Kidney (tissue), 14 donors: ENCODE measurements around the gene DNPH1. TPM values are rescaled to one million over a fixed set of nuclear protein-coding genes. Genes with fewer than 3 reads are reported as not detected.

Source experiments
- DNase-seq, 5 donors: peaks; one replicate each; pipeline ENCODE4 v3.0.0-alpha.2; 2013 to 2020
- FAIRE-seq: peaks from 2 replicates; lab custom pipeline; 2012; peaks lifted over from hg19 to GRCh38; lab: Jason Lieb, UNC
- H3K27ac ChIP-seq, 2 donors: one replicate each; pipeline ENCODE4 v1.7.0; 2013; ENCODE audit warnings: low read depth in 2 of 2, low read length in 2 of 2, inconsistent platforms in 1 of 2
- H3K27me3 ChIP-seq: one replicate; pipeline ENCODE4 v1.7.1; 2013; ENCODE audit warnings: low read length, inconsistent platforms; ENCODE audit not compliant: control insufficient read depth, insufficient read depth
- H3K36me3 ChIP-seq, 3 donors: one replicate each; pipeline versions ENCODE4 v1.7.0 to v1.7.1; 2013; ENCODE audit warnings: low read length in 3 of 3, control low read depth in 1 of 3, inconsistent platforms in 1 of 3; ENCODE audit not compliant: insufficient read depth in 3 of 3, control insufficient read depth in 2 of 3
- H3K4me1 ChIP-seq, 3 donors: one replicate each; pipeline versions ENCODE4 v1.7.0 to v1.7.1; 2013; ENCODE audit warnings: low read length in 3 of 3, inconsistent platforms in 1 of 3, low read depth in 1 of 3; ENCODE audit not compliant: control insufficient read depth in 2 of 3, insufficient read depth in 2 of 3
- H3K4me3 ChIP-seq, 3 donors: one replicate each; pipeline versions ENCODE4 v1.7.0 to v1.8.1; 2013; ENCODE audit warnings: low read length in 3 of 3, control low read depth in 1 of 3, inconsistent platforms in 1 of 3
- H3K9ac ChIP-seq, 3 donors: one replicate each; pipeline versions ENCODE4 v1.7.0 to v1.7.1; 2013; ENCODE audit warnings: low read length in 3 of 3, control low read depth in 1 of 3, inconsistent platforms in 1 of 3
- H3K9me3 ChIP-seq, 3 donors: one replicate each; pipeline versions ENCODE4 v1.7.0 to v1.7.1; 2013; ENCODE audit warnings: low read length in 3 of 3, control low read depth in 1 of 3, inconsistent platforms in 1 of 3; ENCODE audit not compliant: control insufficient read depth in 2 of 3, insufficient read depth in 1 of 3
- CTCF ChIP-seq: IDR thresholded peaks from 3 replicates; pipeline ENCODE4 v1.5.1; 2012; ENCODE audit warnings: mild to moderate bottlenecking, moderate library complexity, borderline replicate concordance; ENCODE audit not compliant: insufficient read depth; ENCODE audit errors: extremely low read depth
- intact Hi-C: fragments of 100-400 bp; cut with DNase I; formaldehyde crosslinking; loops from one replicate; pipeline ENCODE4 v1.11.1; 2022
- polyA plus RNA-seq: library from polyadenylated mRNA; stranded (reverse); fragments of 350-450 nt; fragmentation: Illumina TruSeq; extraction: RNeasy Lipid Tissue Mini Kit (QIAGEN cat#74804); gene quantifications from one replicate; pipeline ENCODE4 v1.2.3, GENCODE V29; 2014; ENCODE audit warnings: low read depth, low replicate concordance; ENCODE audit not compliant: insufficient read depth
- total RNA-seq: library from RNA; stranded (reverse); fragmentation: NEBNext Ultra II Directional; extraction: Animal tissue kit (Norgen Biotek cat#: 25700); gene quantifications from one replicate; pipeline ENCODE4 v1.2.1, GENCODE V29; 2021
- donor health status: control.
- donor health status: control.
- donor health status: control.
- donor health status: control.
- donor health status: control.
- donor health status: DM: yes; HTN: yes; CAD: no.
- donor health status: Normal renal cell carcinoma (clear cell type).

The DNPH1 gene
- total and polyA plus RNA-seq, 2 donors from 2014 or later: 74.3 to 373 TPM

- no peaks in the 10 kb centered on the region for H3K9me3 ChIP-seq
- peaks cover 0 to 12% (median 9%) of the 10 kb centered on the region in 3 donors for H3K36me3 ChIP-seq
- no peaks in the 10 kb centered on the region for H3K4me1 ChIP-seq
- FAIRE-seq: no peak
- no peak overlapping the region for H3K4me3 ChIP-seq
- H3K27me3 ChIP-seq: no peaks in the 10 kb centered on the region
- DNase-seq: peak in 1 of 5 donors; percentile 28
- intact Hi-C loops: no loop called here
- no peak overlapping the region for H3K27ac ChIP-seq
- TF ChIP-seq CTCF: no peak
- H3K9ac ChIP-seq: no peak overlapping the region
Observed at GRCh38 chr6:43203029-43203717, 26.1 kb downstream of the DNPH1 start.

GRCh38 chr6:43202451-43202850 is 26.8 kb downstream of the DNPH1 start:
- H3K9ac ChIP-seq: no peak overlapping the region
- peaks cover 0 to 12% (median 9%) of the 10 kb centered on the region in 3 donors for H3K36me3 ChIP-seq
- FAIRE-seq (no peak), DNase-seq (peak in 1 of 5 donors; percentile 0)
- H3K27me3 ChIP-seq: no peaks in the 10 kb centered on the region
- no peaks in the 10 kb centered on the region for H3K4me1 ChIP-seq
- no peak overlapping the region for H3K27ac ChIP-seq
- intact Hi-C loops: no loop called here
- H3K4me3 ChIP-seq: no peak overlapping the region
- no peaks in the 10 kb centered on the region for H3K9me3 ChIP-seq
- TF ChIP-seq CTCF: no peak

GRCh38 chr6:43200541-43200940 is 28.7 kb downstream of the DNPH1 start:
- Histone ChIP-seq H3K4me1 (no peaks in the 10 kb centered on the region), H3K27me3 (no peaks in the 10 kb centered on the region), H3K9ac (no peak overlapping the region), H3K9me3 (no peaks in the 10 kb centered on the region), H3K27ac (no peak overlapping the region), H3K36me3 (peaks cover 0 to 22% (median 20%) of the 10 kb centered on the region in 3 donors), H3K4me3 (no peak overlapping the region)
- FAIRE-seq (no peak), DNase-seq (peak in 1 of 5 donors; percentile 16)
- TF ChIP-seq CTCF: no peak
- intact Hi-C loops: no loop called here

GRCh38 chr6:43199912-43200311 is 29.4 kb downstream of the DNPH1 start:
- Histone ChIP-seq H3K27ac (no peak overlapping the region), H3K4me1 (no peaks in the 10 kb centered on the region), H3K36me3 (peaks cover 0 to 23% (median 19%) of the 10 kb centered on the region in 3 donors), H3K4me3 (no peak overlapping the region), H3K27me3 (no peaks in the 10 kb centered on the region), H3K9me3 (no peaks in the 10 kb centered on the region), H3K9ac (no peak overlapping the region)
- FAIRE-seq (no peak), DNase-seq (peak in 1 of 5 donors; percentile 2)
- no peak for TF ChIP-seq CTCF
- intact Hi-C loops: no loop called here
